Measurements from ENCODE around the gene SUN2. TPM values are rescaled to one million over a fixed set of nuclear protein-coding genes. Genes with fewer than 3 reads are reported as not detected.
A peak's percentile ranks its signal among the peaks of the same experiment; 100 is the strongest.

Gene SUN2
- total and polyA plus RNA-seq, 10 of the 15 experiments (the other 5 are each of a cell fraction or from before 2014, with no cell fraction given), result 0.18 to 107 (median 35.9) TPM

GRCh38 chr22:38700789-38701628 lies 54.8 kb downstream of the SUN2 start, which contains the start of gene JOSD1 (continued):
- TF ChIP-seq SUPT20H (IDR thresholded peaks at IDR 0.05; ENCODE audit: borderline replicate concordance, control insufficient read depth, low read depth, low read length), result no peak
- TF ChIP-seq NFYA (IDR thresholded peaks at IDR 0.05; ENCODE audit: borderline replicate concordance, low read depth, low read length), result no peak
- TF ChIP-seq PAX5 (IDR thresholded peaks at IDR 0.05; ENCODE audit: borderline replicate concordance, low read depth, low read length), result peak; percentile 69; the same call in 1 of the 2 replicates
- peak; percentile 13 for TF ChIP-seq BCL3 (IDR thresholded peaks at IDR 0.05; ENCODE audit: borderline replicate concordance, insufficient read depth, low read depth, low read length, poor library complexity, severe bottlenecking)
- TF ChIP-seq E4F1 (IDR thresholded peaks at IDR 0.05; ENCODE audit: borderline replicate concordance, partially characterized antibody), result peak; percentile 20
- no peak for TF ChIP-seq REST (IDR thresholded peaks at IDR 0.05; ENCODE audit: low read depth, low read length)
- TF ChIP-seq CBX5 (IDR thresholded peaks at IDR 0.05; ENCODE audit: low read depth), result no peak
- no peak for TF ChIP-seq FOXK2 (IDR thresholded peaks at IDR 0.05)
- peak; percentile 87 for TF ChIP-seq POLR2A (IDR thresholded peaks at IDR 0.05; ENCODE audit: low read depth, low read length)
- peak; percentile 95 for TF ChIP-seq LARP7 (IDR thresholded peaks at IDR 0.05)
- no peak; the same call in 1 of the 2 replicates for TF ChIP-seq NRF1 (conservative IDR thresholded peaks at IDR 0.05; ENCODE audit: low read depth, low read length)
- TF ChIP-seq PAX8 (IDR thresholded peaks at IDR 0.05), result no peak
- 0 out of 2 replicates have a peak, but pooled peaks have one; percentile 18 for TF ChIP-seq EED (IDR thresholded peaks at IDR 0.05; ENCODE audit: low read depth)
- TF ChIP-seq MEF2A (IDR thresholded peaks at IDR 0.05; ENCODE audit: insufficient read depth, low read depth, low read length), result peak; percentile 54; the same call in 1 of the 2 replicates
- TF ChIP-seq RCOR1 (conservative IDR thresholded peaks at IDR 0.05; ENCODE audit: low read depth, low read length), result 0 out of 2 replicates have a peak, but pooled peaks have one; percentile 15
- TF ChIP-seq SUZ12 (IDR thresholded peaks at IDR 0.05; ENCODE audit: unreplicated experiment), result no peak
- TF ChIP-seq PKNOX1 (IDR thresholded peaks at IDR 0.05), result no peak
- TF ChIP-seq YBX1 (IDR thresholded peaks at IDR 0.05), result no peak
- TF ChIP-seq TAF1 (IDR thresholded peaks at IDR 0.05; ENCODE audit: borderline replicate concordance, low read depth, low read length), result peak; percentile 45; the same call in 1 of the 2 replicates
- TF ChIP-seq HCFC1 (IDR thresholded peaks at IDR 0.05; ENCODE audit: low read length), result peak; percentile 44; the same call in 1 of the 2 replicates
- peak; percentile 88 for TF ChIP-seq RUNX3 (IDR thresholded peaks at IDR 0.05; ENCODE audit: low read length)

Measured in GM12878 (cell line).